Astrocyte (in vitro differentiated cells and primary cell): ENCODE results near the gene LDOC1. TPM values are rescaled to one million over a fixed set of nuclear protein-coding genes. Genes with fewer than 3 reads are reported as not detected.
"Not testable (repeated sequence)": the region's sequence is repeated elsewhere in the genome, so short reads cannot be mapped to it uniquely, and the experiment has no call there.

Source experiments
- DNase-seq: peaks from one replicate; pipeline ENCODE4 v3.0.0-alpha.2; 2010; ENCODE audit warnings: low read depth
- FAIRE-seq: peaks from 2 replicates; lab custom pipeline; 2011; peaks lifted over from hg19 to GRCh38; lab: Jason Lieb, UNC
- H2AFZ ChIP-seq: 2 replicates; pipeline ENCODE4 v1.6.0; 2012; ENCODE audit warnings: low read depth, low read length, inconsistent platforms
- H3K27ac ChIP-seq: 2 replicates; pipeline ENCODE4 v1.5.1; 2011; ENCODE audit warnings: low read depth, low read length, inconsistent platforms
- H3K27me3 ChIP-seq: 2 replicates; pipeline ENCODE4 v1.6.0; 2011; ENCODE audit warnings: low read length, inconsistent platforms; ENCODE audit not compliant: insufficient read depth
- H3K36me3 ChIP-seq: 2 replicates; pipeline ENCODE4 v1.5.1; 2011; ENCODE audit warnings: low read length, inconsistent platforms; ENCODE audit not compliant: insufficient read depth
- H3K4me1 ChIP-seq: 2 replicates; pipeline ENCODE4 v1.5.1; 2011; ENCODE audit warnings: low read length, inconsistent platforms; ENCODE audit not compliant: insufficient read depth
- H3K4me2 ChIP-seq: 2 replicates; pipeline ENCODE4 v1.6.0; 2012; ENCODE audit warnings: low read length, inconsistent platforms
- H3K4me3 ChIP-seq: 2 replicates; pipeline ENCODE4 v1.5.1; 2011; ENCODE audit warnings: low read depth, mild to moderate bottlenecking, low read length, inconsistent platforms; ENCODE audit not compliant: insufficient read depth
- H3K79me2 ChIP-seq: 2 replicates; pipeline ENCODE4 v1.6.0; 2012; ENCODE audit warnings: mild to moderate bottlenecking, low read length, inconsistent platforms; ENCODE audit not compliant: insufficient read depth
- H3K9ac ChIP-seq: 2 replicates; pipeline ENCODE4 v1.6.0; 2012; ENCODE audit warnings: mild to moderate bottlenecking, low read length, inconsistent platforms
- H3K9me3 ChIP-seq: 2 replicates; pipeline ENCODE4 v1.5.1; 2012; ENCODE audit warnings: low read depth, mild to moderate bottlenecking, low read length, inconsistent platforms; ENCODE audit not compliant: insufficient read depth
- H4K20me1 ChIP-seq: 2 replicates; pipeline ENCODE4 v1.6.0; 2012; ENCODE audit warnings: low read length, inconsistent platforms; ENCODE audit not compliant: insufficient read depth
- H3K27ac Mint-ChIP-seq: one replicate; pipeline ENCODE4 v1.8.0; 2021; ENCODE audit warnings: mild to moderate bottlenecking, mixed read lengths; ENCODE audit not compliant: unreplicated experiment
- H3K27me3 Mint-ChIP-seq: one replicate; pipeline ENCODE4 v1.8.0; 2021; ENCODE audit warnings: low read depth, mixed read lengths; ENCODE audit not compliant: unreplicated experiment
- H3K36me3 Mint-ChIP-seq: one replicate; pipeline ENCODE4 v1.8.0; 2021; ENCODE audit warnings: low read depth, mixed read lengths; ENCODE audit not compliant: unreplicated experiment
- H3K4me1 Mint-ChIP-seq: one replicate; pipeline ENCODE4 v1.8.0; 2021; ENCODE audit warnings: low read depth, mixed read lengths; ENCODE audit not compliant: unreplicated experiment
- H3K4me3 Mint-ChIP-seq: one replicate; pipeline ENCODE4 v1.8.0; 2021; ENCODE audit warnings: mild to moderate bottlenecking, moderate library complexity, mixed read lengths; ENCODE audit not compliant: unreplicated experiment
- H3K9me3 Mint-ChIP-seq: one replicate; pipeline ENCODE4 v1.8.0; 2021; ENCODE audit warnings: mild to moderate bottlenecking, mixed read lengths; ENCODE audit not compliant: unreplicated experiment
- EZH2 ChIP-seq: IDR thresholded peaks from 2 replicates; pipeline ENCODE4 v1.6.1; 2012; ENCODE audit warnings: mild to moderate bottlenecking, low read length, inconsistent platforms; ENCODE audit not compliant: insufficient read depth
- total RNA-seq: library from RNA; stranded (reverse); gene quantifications from 2 replicates; pipeline ENCODE4 v1.2.1, GENCODE V29; 2021
- TF ChIP-seq, protein P1 (sequence below): IDR thresholded peaks from 2 replicates; pipeline ENCODE4 v1.5.1; 2011; ENCODE audit warnings: low read depth, mild to moderate bottlenecking, inconsistent platforms, low read length, moderate library complexity; ENCODE audit not compliant: insufficient read depth

The LDOC1 gene
- total RNA-seq, 1 donor from 2014 or later = 49.9 TPM

DNA sequence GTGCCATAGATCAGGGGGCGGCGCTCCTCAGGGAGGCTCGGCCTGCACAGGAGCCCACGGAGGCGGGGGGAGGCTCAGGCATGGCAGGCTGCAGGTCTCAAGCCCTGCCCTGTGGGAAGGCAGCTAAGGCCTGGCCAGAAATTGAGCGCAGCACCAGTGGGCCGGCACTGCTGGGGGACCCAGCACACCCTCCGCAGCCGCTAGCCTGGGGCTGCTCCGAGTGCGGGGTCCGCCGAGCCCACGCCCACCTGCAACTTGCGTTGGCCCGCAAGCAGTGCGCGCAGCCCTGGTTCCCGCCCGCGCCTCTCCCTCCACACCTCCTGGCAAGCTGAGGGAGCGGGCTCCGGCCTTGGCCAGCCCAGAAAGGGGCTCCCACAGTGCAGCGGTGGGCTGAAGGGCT lies 11.6 kb upstream of the LDOC1 start:
- H3K4me3 Mint-ChIP-seq = not testable (repeated sequence)

DNA sequence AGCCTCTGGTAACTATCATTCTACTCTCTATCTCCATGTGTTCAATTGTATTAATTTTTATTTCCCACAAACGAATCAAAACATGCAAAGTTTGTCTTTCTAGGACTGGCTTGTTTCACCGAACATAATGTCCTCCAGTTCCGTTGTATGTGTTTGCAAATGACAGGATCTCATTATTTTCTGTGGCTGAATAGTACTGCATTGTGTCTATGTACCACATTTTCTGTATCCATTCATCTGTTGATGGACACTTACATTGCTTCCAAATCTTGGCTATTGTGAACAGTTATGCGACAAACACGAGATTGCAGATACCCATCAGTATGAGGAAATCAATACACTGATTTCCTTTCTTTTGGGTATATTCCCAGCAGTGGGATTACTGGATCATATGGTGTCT lies 8.4 kb upstream of the LDOC1 start:
- FAIRE-seq (peak; percentile 56), DNase-seq (no peak)
- no peaks in the 10 kb centered on the region for H3K36me3 Mint-ChIP-seq
- H3K79me2 ChIP-seq = no peaks in the 10 kb centered on the region
- no peak overlapping the region for H3K4me3 ChIP-seq
- no peaks in the 10 kb centered on the region for H3K4me1 Mint-ChIP-seq
- H3K9ac ChIP-seq = no peak overlapping the region
- no peak overlapping the region for H2AFZ ChIP-seq
- H3K36me3 ChIP-seq = no peaks in the 10 kb centered on the region
- H3K27me3 ChIP-seq = no peaks in the 10 kb centered on the region
- H3K4me3 Mint-ChIP-seq = no peak overlapping the region
- no peak overlapping the region for H3K27ac ChIP-seq
- no peaks in the 10 kb centered on the region for H3K9me3 ChIP-seq
- no peaks in the 10 kb centered on the region for H3K4me1 ChIP-seq
- no peaks in the 10 kb centered on the region for H4K20me1 ChIP-seq
- no peak overlapping the region for H3K4me2 ChIP-seq
- no peaks in the 10 kb centered on the region for H3K9me3 Mint-ChIP-seq
- no peak overlapping the region for H3K27ac Mint-ChIP-seq
- no peaks in the 10 kb centered on the region for H3K27me3 Mint-ChIP-seq
- TF ChIP-seq, protein P1, sequence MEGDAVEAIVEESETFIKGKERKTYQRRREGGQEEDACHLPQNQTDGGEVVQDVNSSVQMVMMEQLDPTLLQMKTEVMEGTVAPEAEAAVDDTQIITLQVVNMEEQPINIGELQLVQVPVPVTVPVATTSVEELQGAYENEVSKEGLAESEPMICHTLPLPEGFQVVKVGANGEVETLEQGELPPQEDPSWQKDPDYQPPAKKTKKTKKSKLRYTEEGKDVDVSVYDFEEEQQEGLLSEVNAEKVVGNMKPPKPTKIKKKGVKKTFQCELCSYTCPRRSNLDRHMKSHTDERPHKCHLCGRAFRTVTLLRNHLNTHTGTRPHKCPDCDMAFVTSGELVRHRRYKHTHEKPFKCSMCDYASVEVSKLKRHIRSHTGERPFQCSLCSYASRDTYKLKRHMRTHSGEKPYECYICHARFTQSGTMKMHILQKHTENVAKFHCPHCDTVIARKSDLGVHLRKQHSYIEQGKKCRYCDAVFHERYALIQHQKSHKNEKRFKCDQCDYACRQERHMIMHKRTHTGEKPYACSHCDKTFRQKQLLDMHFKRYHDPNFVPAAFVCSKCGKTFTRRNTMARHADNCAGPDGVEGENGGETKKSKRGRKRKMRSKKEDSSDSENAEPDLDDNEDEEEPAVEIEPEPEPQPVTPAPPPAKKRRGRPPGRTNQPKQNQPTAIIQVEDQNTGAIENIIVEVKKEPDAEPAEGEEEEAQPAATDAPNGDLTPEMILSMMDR = no peak
- TF ChIP-seq EZH2 = no peak

More for the DNA sequence above, 11.6 kb upstream of the LDOC1 start:
- H3K4me1 Mint-ChIP-seq, H2AFZ ChIP-seq, DNase-seq, H3K9me3 Mint-ChIP-seq, H3K27me3 Mint-ChIP-seq, H3K36me3 ChIP-seq, H3K27ac ChIP-seq, H3K4me2 ChIP-seq, H3K4me3 ChIP-seq, H4K20me1 ChIP-seq, H3K9me3 ChIP-seq, FAIRE-seq, H3K4me1 ChIP-seq, H3K9ac ChIP-seq, H3K27me3 ChIP-seq, H3K27ac Mint-ChIP-seq, H3K36me3 Mint-ChIP-seq, H3K79me2 ChIP-seq: not testable (repeated sequence)

DNA sequence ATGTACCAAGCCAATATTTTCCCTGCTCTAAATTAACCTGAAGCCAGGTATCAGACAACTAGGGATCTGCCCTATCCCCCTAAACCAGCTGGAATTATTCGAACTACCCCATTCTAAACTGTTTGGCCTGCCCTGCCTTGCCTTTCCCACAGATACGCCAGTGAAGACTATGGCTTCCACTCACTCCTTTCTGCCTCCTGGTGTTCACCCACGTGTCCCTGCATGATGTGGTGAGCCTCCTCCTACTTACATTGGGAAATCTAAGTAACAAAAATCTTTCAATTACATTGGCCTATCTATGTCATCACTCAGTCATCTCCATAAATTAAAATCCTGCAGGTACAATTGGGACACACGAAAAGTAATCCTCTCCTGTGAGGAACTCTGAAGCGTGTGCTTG lies 6.1 kb upstream of the LDOC1 start:
- DNase-seq (no peak), FAIRE-seq (no peak)
- TF ChIP-seq, protein P1 = no peak
- no peaks in the 10 kb centered on the region for H3K79me2 ChIP-seq
- no peaks in the 10 kb centered on the region for H3K27me3 ChIP-seq
- H3K27ac Mint-ChIP-seq = no peak overlapping the region
- H3K36me3 Mint-ChIP-seq = no peaks in the 10 kb centered on the region
- H3K4me3 Mint-ChIP-seq = no peak overlapping the region
- no peak overlapping the region for H3K4me3 ChIP-seq
- H2AFZ ChIP-seq = no peak overlapping the region
- H3K36me3 ChIP-seq = no peaks in the 10 kb centered on the region
- no peaks in the 10 kb centered on the region for H4K20me1 ChIP-seq
- H3K4me1 ChIP-seq = no peaks in the 10 kb centered on the region
- no peak overlapping the region for H3K9ac ChIP-seq
- H3K4me1 Mint-ChIP-seq = no peaks in the 10 kb centered on the region
- no peak overlapping the region for H3K4me2 ChIP-seq
- no peaks in the 10 kb centered on the region for H3K9me3 ChIP-seq
- no peaks in the 10 kb centered on the region for H3K9me3 Mint-ChIP-seq
- H3K27ac ChIP-seq = no peak overlapping the region
- no peaks in the 10 kb centered on the region for H3K27me3 Mint-ChIP-seq
